ENCODE results near the gene PAWR.
"Not testable (repeated sequence)": the region's sequence is repeated elsewhere in the genome, so short reads cannot be mapped to it uniquely, and the experiment has no call there.

The PAWR gene

DNA sequence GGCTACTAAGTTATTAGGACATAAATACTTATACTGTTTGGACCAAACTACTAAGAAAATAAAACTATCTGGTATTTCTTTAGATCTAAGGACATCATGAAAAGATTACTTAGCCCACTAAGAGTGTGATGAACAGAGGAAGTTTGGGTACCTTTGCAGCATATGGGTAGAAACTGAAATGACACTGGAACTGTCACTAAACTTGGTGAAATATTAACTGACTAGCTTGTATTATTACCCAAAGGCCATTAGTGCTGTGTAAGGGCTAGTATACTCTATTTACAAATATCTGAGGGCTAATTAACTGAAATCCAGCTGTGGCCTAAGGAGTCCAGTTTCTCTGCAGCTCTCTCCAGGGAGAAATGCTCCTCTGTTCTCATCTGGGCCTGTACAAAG, 45.5 kb downstream of the PAWR start:
- no peak for DNase-seq

DNA sequence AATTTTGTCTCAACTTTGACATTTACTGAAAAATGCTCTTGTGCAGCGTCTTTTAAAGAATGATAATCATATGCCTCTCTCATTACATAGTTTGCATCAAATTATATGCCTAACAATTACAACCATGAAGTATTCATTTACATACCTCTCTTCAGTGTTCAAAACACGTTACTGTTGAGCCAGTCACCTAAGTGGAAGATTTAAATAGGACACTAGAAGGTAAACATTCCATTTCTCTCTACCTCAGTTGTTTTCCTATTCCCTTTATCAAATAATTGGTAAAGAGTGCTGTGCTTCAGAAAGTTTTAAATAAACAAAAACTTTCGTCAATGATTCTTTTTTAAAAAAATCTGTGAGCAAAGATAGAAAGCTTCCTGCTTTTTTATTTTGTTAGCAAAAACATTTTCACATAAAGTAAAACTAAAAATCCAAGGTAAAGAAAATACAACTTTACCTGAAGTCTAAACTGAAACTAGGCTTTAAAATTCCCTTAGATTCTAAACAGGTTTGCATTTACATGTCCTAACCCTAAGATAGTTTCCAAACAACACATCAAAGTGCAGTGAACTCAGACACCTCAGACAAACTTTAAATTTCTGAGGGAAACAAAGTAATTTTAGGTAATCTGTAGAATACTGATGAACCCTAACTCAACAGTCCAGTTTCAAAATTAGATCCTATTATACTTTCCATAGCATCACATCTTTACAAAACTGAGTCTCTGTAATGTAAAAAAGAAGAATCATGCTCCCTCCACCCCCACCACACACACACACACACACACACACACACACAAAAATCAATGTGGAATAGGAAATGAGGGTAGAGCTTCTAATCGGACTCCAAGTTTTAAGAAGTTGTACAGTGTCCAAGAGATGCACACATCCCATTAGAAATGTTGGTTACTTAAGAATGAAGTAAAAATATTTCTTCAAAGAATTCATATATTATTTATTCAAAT, 46.2 kb downstream of the PAWR start:
- DNase-seq = no peak

DNA sequence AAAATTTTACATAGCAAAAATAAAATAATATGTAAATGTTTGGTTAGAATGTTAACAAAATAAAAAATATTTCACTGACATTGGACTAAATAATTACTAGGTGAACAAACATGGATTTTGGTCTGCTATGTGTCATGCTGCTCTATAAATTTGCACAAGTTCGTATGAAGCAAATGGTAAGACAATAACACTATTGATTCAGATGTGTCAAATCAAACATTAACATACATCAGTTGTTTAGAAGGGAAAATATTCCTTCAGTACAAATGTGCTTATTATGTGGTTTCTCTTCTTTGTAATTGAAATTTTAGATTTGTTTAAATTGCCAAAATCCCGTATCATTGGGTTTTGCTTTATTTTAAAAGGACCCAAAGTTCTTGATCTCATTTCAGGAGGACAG, 46.9 kb downstream of the PAWR start:
- no peak for DNase-seq

DNA sequence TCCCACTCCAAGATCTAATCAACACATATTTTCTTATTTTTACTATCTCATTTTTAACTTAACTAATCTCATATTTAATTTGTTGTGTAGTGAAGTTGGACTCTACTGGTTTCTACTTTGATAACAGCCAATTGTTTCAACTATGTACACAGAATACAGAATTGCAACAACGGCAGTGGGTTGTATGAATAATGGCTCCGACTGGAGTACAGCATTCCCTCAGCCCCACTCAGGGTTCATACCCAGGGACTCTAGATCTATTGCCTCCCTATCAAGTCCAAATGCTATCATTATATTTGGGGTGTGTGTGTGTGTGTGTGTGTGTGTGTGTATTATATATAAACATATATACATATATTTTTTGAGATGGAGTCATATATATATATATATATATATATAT, 52.3 kb downstream of the PAWR start:
- DNase-seq = no peak

DNA sequence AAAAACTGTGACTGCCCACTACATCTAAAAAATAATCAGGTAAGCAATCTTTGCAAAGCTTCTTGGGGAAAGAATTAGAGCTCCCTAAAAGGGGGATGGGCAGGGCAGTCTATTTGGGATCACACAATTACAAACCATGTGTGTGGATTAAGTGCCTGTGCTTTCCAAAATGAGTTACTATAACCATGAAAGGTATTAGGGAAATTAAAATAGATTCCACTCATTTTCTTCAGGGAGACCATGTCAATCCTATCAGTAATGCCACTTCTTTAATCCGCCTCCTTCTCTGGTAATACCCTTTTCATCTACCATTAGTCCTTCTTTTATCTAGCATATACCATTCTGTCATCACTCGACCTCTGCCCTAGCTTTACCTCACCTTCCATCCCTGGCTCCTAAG, 53.7 kb downstream of the PAWR start:
- DNase-seq = no peak

DNA sequence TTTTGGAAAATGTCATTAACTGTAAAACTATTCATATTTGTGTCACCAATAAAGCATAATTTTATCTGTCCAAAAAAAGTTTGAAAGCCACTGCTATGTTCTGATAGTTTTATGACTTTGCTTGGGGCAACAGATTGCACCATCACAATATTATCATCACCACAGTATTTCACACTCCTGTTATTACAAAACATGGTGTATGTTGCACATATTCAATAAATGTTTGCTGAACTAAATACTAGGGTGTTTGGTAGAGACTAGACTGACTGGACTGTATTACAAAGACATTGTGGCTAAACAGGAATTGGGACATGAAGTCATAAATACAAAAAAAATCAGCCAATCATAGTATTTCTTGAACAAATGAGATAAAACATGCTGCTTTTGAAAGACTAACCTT, 55.1 kb downstream of the PAWR start:
- DNase-seq = no peak

DNA sequence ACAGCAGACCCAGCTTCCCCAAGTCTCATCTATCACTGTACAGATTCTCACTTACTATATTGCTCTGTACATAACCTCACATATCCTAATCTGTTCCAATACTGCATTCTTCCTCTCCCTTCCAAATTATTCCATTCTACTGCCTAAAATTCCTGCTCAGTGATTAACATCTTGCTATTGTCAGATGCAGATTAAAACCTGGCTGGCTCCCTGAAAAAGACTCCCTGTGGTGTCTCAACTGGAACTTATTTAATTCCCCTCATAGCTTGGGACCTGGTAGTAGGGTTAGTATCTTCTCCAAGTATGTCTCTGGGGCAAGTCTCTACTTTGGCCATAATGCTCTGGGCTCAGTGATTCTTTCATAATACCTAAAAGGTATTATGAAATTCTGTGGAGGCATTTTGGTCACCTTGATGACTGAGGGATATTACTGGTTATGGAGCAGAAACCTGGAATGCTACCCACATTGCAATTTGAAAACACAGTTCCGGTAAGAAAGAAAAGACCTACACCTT, 55.8 kb downstream of the PAWR start:
- no peak for DNase-seq

DNA sequence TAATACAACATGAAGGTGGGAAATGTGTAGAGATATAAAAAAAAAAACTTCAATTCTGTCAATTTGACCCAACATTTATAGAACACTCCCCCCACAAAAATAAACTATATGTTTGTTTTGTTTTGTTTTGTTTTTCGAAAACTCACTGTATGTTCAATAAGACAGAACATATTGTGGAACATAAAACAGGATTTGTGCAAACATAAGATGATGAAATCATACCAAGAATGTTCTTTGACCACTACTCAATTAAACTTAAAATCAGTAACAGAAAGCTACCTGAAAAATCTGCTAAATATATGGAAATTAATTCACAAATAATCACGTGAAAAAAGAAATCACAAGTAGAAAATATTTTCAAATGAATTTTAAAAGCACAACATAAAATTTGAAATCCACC, 61.2 kb downstream of the PAWR start:
- no peak for DNase-seq

DNA sequence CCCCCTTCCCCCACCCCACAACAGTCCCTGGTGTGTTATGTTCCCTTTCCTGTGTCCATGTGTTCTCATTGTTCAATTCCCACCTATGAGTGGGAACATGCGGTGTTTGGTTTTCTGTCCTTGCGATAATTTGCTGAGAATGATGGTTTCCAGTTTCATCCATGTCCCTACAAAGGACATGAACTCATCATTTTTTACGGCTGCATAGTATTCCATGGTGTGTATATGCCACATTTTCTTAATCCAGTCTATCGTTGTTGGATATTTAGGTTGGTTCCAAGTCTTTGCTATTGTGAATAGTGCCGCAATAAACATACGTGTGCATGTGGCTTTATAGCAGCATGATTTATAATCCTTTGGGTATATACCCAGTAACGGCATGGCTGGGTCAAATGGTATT, 64.0 kb downstream of the PAWR start:
- DNase-seq = not testable (repeated sequence)

DNA sequence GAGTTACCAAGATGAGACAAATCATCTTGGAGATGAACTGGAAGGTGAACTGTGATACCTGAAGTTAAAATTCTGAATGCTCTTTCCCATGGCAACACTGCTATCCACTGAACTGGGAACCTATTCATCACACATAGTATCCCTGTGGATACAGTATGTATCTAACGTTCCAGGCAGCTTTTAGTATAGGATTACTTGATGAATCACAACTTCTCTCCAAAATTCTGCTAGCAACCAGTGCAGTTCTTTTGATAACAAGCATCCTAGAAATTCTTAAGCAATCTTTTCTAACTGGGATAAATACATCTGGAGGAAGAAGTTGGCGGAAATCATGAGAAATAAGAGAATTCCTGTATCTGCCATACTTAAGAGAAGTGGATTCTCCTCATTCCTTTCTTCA, 66.4 kb downstream of the PAWR start:
- no peak for DNase-seq

DNA sequence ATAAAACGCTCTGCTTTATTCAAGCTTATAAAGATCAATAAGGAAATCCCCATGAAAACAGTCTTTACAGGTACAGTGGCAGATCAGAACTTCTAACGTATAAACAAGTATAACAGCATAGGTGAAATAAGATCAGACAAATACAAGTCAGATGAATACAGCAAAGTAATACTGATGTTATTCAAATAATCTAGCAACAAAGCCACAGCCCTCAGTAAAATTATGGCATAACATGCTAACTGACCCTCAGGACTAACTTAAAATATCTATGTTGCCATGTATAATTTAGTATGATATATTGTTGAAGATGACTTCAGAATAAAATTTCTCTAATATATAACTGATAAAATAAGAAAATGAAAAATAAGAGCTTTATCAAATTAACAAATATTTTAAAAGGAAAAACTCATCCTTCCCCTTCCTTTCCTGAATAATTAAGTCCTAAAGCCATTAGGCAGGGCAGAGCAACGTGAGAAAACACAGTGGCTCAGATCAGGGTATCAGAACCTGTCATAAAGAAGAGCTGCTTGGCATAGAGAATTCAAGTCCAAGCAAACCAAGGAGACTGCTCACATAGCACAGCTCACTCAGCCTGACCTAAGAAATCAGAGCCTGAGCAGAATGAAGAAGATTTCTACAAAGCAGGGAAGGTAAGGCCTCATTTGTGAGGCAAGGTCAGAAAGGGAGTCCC, 70.7 kb downstream of the PAWR start:
- DNase-seq = no peak

DNA sequence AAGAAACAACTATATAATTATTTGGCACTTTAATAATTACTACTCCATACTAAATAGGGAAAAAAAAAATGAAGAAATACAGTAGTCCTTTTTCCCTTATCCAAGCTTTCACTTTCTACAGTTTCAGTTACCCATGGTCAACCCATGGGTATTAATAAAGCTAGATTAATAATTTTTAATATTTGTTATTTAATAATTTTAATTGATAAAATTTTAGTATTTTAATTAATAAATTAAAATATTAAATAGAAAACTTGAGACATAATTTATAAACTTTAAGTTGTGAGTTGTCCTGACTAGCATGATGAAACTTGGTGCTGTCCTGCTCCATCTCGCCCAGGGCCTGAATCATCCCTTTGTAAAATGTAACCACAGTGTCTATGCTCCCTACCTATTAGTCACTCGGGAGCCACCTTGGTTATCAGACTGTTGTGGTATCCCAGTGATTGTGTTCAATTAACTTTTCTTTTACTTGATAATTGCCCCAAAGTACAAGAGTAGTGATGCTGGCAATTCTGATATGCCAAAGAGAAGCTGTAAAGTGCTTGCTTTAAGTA, 71.8 kb downstream of the PAWR start:
- no peak for DNase-seq

DNA sequence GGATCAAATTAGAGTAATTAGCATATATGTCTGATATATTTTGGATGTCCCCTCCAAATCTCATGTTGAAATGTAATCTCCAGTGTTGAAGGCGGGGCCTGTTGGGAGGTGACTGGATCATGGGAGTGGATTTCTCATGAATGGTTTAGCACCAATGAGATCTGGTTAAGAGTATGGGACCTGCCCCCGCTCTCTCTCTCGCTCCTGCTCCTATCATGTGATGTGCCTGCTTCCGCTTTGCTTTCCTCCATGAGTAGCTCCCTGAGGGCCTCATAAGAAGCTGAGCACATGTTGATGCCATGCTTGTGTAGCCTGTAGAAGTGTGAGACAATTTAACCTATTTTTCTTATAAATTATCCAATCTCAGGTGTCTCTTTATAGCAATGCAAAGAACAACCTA, 73.1 kb downstream of the PAWR start:
- no peak for DNase-seq

DNA sequence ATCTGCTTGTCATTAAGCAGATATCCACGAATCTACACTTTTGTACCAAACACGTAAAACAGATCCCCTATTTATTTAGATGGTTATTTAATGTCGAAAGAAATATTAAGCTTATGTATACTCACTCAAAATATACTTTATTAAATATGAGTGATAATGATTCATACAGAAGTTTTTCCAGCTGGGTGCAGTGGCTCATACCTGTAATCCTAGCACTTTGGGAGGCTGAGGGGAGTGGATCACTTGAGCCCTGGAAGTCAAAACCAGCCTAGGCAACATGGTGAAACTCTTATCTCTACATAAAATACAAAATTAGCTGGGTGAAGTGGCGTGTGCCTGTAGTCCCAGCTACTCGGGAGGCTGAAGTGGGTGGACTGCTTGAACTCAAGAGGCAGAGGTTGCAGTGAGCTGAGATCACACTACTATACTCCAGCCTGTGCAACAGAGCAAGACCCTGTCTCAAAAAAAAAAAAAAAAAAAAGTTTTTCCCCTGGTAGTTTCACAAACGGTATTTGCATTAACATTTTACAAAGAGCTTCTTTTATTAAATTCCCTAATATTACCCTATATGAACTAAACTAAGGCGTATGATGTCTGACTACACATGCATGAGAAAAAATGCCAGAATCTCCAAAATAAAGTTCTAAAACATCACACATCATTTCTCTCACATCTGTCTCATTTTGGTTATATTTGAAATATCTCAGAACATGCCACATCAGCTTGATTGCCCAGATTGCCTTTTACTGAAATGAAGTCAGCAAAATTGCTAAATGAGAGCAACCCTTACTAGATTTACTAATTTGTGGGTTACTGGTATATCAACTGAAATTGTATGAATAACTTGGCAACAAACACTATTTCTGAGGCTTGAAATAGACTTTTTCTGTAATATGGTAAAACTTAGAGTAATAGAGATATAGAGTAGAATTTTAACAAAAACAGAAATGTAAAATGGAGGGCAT, 74.9 kb downstream of the PAWR start:
- no peak for DNase-seq

DNA sequence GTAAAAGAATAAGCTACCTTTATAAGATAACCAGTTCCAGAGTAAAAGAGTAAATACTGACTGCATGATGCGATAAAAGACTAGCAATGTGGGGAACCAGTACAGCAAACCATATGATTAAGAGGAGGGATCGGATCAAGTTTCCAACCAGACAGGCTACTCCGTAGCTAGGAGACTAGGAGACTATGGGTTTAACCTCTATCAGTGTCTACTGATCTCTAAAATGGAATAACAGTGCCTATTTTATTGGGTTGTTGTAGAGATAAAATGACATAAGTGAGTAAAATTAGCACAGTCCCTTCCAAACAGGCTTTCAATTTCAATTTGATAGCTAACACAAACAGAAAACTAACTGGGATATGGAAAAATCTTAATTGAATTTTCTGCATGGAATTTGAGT, 76.0 kb downstream of the PAWR start:
- no peak for DNase-seq

DNA sequence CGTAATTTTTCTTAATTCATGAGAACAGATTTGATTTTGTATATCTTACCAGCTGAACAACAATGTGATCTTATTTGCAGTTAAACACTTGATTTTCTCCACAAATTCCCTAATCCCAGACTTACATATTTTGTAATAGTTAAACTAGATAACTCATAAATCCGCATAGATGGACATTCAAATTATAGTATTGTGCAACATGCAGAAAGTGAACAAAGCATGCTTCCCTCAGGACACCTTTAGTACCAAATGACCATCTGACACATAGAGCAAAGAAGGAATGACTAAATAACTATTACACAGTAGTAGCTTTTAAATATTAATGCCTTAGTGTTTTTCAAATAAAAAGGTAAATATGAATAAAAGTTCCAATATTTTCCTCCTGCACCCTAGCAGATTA, 88.9 kb downstream of the PAWR start:
- DNase-seq = no peak

DNA sequence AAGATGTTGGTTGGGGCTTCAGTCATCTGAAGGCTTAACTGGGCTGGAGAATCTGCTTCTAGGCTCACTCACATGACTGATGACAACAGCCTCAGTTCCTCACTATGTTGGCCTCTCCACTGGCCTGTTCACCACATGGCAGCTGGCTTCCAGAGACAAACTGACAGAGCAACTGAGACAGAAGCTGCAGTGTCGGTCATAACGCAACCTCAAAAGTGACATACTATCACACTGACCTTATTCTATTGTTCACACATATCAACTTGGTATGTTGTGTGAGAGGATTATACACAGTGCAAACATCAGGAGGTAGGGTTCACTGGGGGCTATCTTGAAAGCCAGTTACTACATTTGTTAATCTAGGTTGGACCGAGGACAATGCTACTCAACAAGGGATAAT, 92.9 kb downstream of the PAWR start:
- DNase-seq = no peak

DNA sequence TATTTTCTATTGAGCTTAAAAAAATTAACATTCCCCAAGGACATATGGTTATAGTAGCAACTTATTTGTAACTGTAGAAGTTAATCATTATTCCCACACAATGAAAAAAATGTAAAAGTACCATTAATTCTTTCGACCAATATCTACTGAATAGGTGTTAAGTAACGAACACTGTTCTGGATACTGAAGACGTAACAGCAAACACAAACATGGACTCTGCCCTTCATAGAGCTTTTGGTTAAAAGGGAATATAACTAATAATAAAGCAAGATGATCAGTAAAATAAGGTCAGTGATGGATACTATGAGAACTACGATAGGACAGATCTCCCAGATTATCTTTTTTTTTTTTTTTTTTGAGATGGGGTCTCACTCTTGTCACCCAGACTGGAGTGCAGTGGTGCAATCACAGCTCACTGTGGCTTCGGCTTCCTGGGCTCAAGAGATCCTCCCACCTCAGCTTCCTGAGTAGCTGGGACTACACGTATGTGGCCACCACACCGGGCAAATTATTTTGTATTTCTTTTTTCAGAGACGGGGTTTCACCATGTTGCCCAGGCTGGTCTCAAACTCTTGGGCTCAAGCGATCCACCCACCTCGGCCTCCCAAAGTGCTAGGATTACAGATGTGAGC, 93.9 kb downstream of the PAWR start:
- no peak for DNase-seq

DNA sequence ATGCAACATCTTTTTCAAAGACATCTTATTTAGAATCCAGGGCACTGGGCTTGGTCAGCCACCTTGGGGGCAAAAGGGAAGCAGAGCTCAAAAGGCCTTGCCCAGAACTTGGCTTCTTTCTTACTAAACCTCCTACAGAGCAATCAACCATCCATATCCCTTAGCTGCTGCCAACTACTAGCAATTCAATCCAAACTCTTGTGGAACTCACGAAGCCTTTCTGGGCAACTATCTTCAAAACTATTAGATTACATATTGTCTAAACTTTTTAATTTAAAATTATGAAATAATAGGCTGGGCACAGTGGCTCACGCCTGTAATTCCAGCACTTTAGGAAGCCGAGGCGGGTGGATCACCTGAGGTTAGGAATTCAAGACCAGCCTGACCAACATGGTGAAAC, 95.5 kb downstream of the PAWR start:
- DNase-seq = no peak

DNA sequence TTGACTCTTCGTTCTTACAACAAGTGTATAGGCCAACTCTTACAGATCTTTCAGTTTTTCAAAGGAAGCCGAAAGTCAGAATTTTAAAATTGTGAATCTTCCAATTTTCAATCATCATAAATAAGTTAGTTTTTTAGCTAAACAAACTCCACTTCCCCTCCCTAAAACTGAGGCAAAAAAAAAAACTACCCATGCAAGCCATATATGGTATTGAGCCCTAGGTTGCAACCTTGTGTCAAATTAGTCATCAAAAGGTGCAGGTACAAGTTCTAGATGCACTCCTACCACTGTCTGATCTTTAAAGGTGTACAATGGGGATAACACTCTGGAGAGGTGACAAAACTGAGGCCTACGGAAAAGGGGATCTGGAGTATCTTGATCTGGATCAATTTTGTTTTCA, 97.9 kb downstream of the PAWR start:
- no peak for DNase-seq

DNA sequence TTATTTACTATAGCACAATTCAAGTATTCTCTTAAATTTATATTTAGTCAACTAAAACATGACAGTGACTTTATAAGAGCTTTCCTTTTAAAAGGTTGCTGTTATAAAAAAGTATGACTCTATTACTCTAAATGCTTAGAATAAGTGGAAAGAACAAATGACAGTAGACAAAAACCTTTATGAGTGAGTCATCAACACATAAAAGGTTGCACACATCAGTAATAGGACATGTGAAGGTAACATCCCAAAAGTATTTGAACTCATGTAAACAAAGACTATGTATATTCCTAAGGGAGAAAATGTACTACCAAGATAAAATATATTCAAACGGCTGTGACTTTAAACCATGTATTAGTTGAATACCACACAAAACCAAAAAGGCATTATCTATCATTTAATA, 98.8 kb downstream of the PAWR start:
- no peak for DNase-seq

DNA sequence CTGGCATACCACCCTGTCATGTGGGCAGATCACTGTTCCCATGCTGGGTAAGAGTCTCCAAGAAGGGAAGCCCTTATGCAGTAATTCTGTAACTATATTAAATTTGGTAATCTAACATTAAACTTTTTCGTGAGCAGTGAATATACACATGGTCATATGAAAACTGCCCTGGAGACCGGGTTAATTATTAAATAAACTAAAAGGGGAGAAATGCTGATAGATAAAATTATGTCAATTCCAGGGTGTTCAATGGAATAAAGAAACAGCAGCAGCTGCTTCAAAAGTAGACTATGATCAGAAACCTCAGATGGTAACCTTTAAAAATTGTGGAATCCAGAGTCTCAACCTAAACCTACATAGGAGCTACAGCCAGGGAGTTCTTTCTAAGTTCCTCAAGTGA, 100.0 kb downstream of the PAWR start:
- DNase-seq = no peak

Data from SIG-M5 (cell line).